HG03060 (cell line): ENCODE data around the gene PRKCH.

ENCODE experiments used
- ATAC-seq: cut with Tn5 transposase; IDR thresholded peaks from one replicate; pipeline ENCODE4 v1.9.1; 2021; ENCODE audit warnings: low read depth, moderate number of reproducible peaks; ENCODE audit not compliant: unreplicated experiment

PRKCH gene

GRCh38 chr14:61536661-61537562, 215.5 kb downstream of the PRKCH start:
- no peak for ATAC-seq

GRCh38 chr14:61537563-61538463, 216.4 kb downstream of the PRKCH start:
- ATAC-seq, result no peak

- ATAC-seq, result no peak
These were observed 217.2 kb downstream of the PRKCH start for GRCh38 chr14:61538464-61539022.

- no peak for ATAC-seq
These were observed 218.3 kb downstream of the PRKCH start for GRCh38 chr14:61539631-61540030.

GRCh38 chr14:61540931-61541330, 219.6 kb downstream of the PRKCH start:
- ATAC-seq, result no peak

GRCh38 chr14:61542848-61543790, 221.7 kb downstream of the PRKCH start:
- ATAC-seq, result no peak

- ATAC-seq, result no peak
These were observed 222.6 kb downstream of the PRKCH start for GRCh38 chr14:61543946-61544345.

- ATAC-seq, result no peak
These were observed 223.3 kb downstream of the PRKCH start for GRCh38 chr14:61544448-61545330.

- no peak for ATAC-seq
These were observed 224.5 kb downstream of the PRKCH start for GRCh38 chr14:61545726-61546455.

- ATAC-seq, result no peak
These were observed 226.0 kb downstream of the PRKCH start for GRCh38 chr14:61547186-61548069.

- no peak for ATAC-seq
These were observed 228.0 kb downstream of the PRKCH start for GRCh38 chr14:61549425-61549824.

GRCh38 chr14:61551384-61551783, 230.0 kb downstream of the PRKCH start:
- ATAC-seq, result no peak

- ATAC-seq, result no peak
These were observed 230.9 kb downstream of the PRKCH start for GRCh38 chr14:61552241-61552640.

- ATAC-seq, result no peak
These were observed 232.6 kb downstream of the PRKCH start for GRCh38 chr14:61553730-61554641.

- no peak for ATAC-seq
These were observed 233.9 kb downstream of the PRKCH start for GRCh38 chr14:61555056-61555838.

GRCh38 chr14:61556455-61556854, 235.1 kb downstream of the PRKCH start:
- no peak for ATAC-seq
